DND-41 (cell line): ENCODE measurements around the gene CEP164.

Source experiments
- ATAC-seq: fragments of 200-7000 bp; cut with Tn5 transposase; 3 replicates; pipeline ENCODE4 v1.9.1; 2021; ENCODE audit warnings: low read depth; ENCODE audit not compliant: insufficient read depth
- DNase-seq: peaks from one replicate; pipeline ENCODE4 v3.0.0-alpha.2; 2020
- H2AFZ ChIP-seq: 2 replicates; pipeline ENCODE4 v1.6.0; 2012; ENCODE audit warnings: low read depth, low read length
- H3K27ac ChIP-seq: 2 replicates; pipeline ENCODE4 v1.5.1; 2012; ENCODE audit warnings: low read length, inconsistent platforms
- H3K27me3 ChIP-seq: fragments of 200-600 bp; sonication (generic); 2 replicates; pipeline ENCODE4 v1.6.0; 2012; ENCODE audit warnings: low read length, mild to moderate bottlenecking, inconsistent platforms; ENCODE audit not compliant: insufficient read depth, poor library complexity
- H3K36me3 ChIP-seq: 2 replicates; pipeline ENCODE4 v1.5.1; 2012; ENCODE audit warnings: low read length, inconsistent platforms; ENCODE audit not compliant: insufficient read depth
- H3K4me1 ChIP-seq: 2 replicates; pipeline ENCODE4 v1.5.1; 2012; ENCODE audit warnings: mild to moderate bottlenecking, low read length; ENCODE audit not compliant: insufficient read depth
- H3K4me2 ChIP-seq: 2 replicates; pipeline ENCODE4 v1.6.0; 2012; ENCODE audit warnings: mild to moderate bottlenecking, moderate library complexity, low read length, inconsistent platforms; ENCODE audit not compliant: insufficient read depth
- H3K4me3 ChIP-seq, 2 experiments: fragments of 200-600 bp in 1 of 2; shearing (Covaris generic) in 1 of 2; 2 replicates each; pipeline ENCODE4 v1.5.1; 2012 to 2016; ENCODE audit warnings: inconsistent platforms in 2 of 2, low read length in 2 of 2, mild to moderate bottlenecking in 2 of 2, low read depth in 1 of 2, moderate library complexity in 1 of 2
- H3K79me2 ChIP-seq: 2 replicates; pipeline ENCODE4 v1.6.0; 2012; ENCODE audit warnings: low read length, inconsistent platforms; ENCODE audit not compliant: insufficient read depth
- H3K9ac ChIP-seq: 2 replicates; pipeline ENCODE4 v1.6.0; 2012; ENCODE audit warnings: low read depth, mild to moderate bottlenecking, inconsistent platforms, low read length, moderate library complexity
- H3K9me3 ChIP-seq: 2 replicates; pipeline ENCODE4 v1.5.1; 2012; ENCODE audit warnings: low read length, moderate library complexity, mild to moderate bottlenecking, inconsistent platforms; ENCODE audit not compliant: insufficient read depth, severe bottlenecking
- H4K20me1 ChIP-seq: 2 replicates; pipeline ENCODE4 v1.6.0; 2012; ENCODE audit warnings: low read length; ENCODE audit not compliant: insufficient read depth
- EZH2 ChIP-seq: IDR thresholded peaks from 3 replicates; pipeline ENCODE4 v1.6.1; 2012; ENCODE audit warnings: borderline replicate concordance, low read depth, mild to moderate bottlenecking, moderate library complexity, low read length, inconsistent platforms; ENCODE audit not compliant: severe bottlenecking
- TF ChIP-seq, protein P1 (sequence below): IDR thresholded peaks from 2 replicates; pipeline ENCODE4 v1.5.1; 2012; ENCODE audit warnings: borderline replicate concordance, low read length, moderate library complexity, mild to moderate bottlenecking; ENCODE audit not compliant: poor library complexity, severe bottlenecking; ENCODE audit errors: extremely low read depth

The CEP164 gene

DNA sequence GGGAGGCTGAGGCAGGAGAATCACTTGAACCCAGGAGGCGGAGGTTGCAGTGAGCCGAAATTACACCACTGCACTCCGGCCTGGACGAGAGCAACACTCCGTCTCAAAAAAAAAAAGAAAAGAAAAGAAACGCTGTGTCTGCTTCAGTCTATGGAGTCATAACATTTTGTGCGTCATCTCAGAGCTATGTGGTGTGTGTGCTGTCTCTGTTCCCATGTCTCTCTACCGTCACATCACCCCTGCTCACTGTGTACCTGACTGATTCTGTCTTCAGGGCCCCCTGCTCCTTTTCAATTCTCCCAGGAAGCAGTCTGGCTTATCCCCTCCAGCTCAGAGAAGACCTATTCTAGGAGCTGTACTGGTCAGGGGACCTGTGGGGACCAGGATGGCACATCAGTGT is 29.5 kb upstream of the CEP164 start:
- Histone ChIP-seq H3K4me1 (no peaks in the 10 kb centered on the region), H3K27me3 (no peaks in the 10 kb centered on the region)
- no peak for ATAC-seq

GRCh38 chr11:117299351-117300282 is 28.0 kb upstream of the CEP164 start:
- no peaks in the 10 kb centered on the region; the same call in 1 of the 2 replicates for H4K20me1 ChIP-seq
- H3K79me2 ChIP-seq: no peaks in the 10 kb centered on the region
- no peak overlapping the region for H3K27ac ChIP-seq
- H3K9me3 ChIP-seq: no peaks in the 10 kb centered on the region
- DNase-seq (no peak), ATAC-seq (no peak)
- no peaks in the 10 kb centered on the region for H3K4me1 ChIP-seq
- H3K4me2 ChIP-seq: no peak overlapping the region
- H3K9ac ChIP-seq: no peak overlapping the region
- H3K27me3 ChIP-seq: no peaks in the 10 kb centered on the region
- no peak overlapping the region for H2AFZ ChIP-seq
- H3K36me3 ChIP-seq: no peaks in the 10 kb centered on the region
- TF ChIP-seq EZH2: no peak
- TF ChIP-seq, protein P1, sequence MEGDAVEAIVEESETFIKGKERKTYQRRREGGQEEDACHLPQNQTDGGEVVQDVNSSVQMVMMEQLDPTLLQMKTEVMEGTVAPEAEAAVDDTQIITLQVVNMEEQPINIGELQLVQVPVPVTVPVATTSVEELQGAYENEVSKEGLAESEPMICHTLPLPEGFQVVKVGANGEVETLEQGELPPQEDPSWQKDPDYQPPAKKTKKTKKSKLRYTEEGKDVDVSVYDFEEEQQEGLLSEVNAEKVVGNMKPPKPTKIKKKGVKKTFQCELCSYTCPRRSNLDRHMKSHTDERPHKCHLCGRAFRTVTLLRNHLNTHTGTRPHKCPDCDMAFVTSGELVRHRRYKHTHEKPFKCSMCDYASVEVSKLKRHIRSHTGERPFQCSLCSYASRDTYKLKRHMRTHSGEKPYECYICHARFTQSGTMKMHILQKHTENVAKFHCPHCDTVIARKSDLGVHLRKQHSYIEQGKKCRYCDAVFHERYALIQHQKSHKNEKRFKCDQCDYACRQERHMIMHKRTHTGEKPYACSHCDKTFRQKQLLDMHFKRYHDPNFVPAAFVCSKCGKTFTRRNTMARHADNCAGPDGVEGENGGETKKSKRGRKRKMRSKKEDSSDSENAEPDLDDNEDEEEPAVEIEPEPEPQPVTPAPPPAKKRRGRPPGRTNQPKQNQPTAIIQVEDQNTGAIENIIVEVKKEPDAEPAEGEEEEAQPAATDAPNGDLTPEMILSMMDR: no peak
- H3K4me3 ChIP-seq: no peak overlapping the region

More for the DNA sequence above, 29.5 kb upstream of the CEP164 start:
- TF ChIP-seq EZH2: no peak
- TF ChIP-seq, protein P1: no peak
- no peaks in the 10 kb centered on the region; the same call in 1 of the 2 replicates for H4K20me1 ChIP-seq
- H2AFZ ChIP-seq: no peak overlapping the region
- no peaks in the 10 kb centered on the region for H3K9me3 ChIP-seq
- DNase-seq: no peak
- no peaks in the 10 kb centered on the region for H3K36me3 ChIP-seq
- no peak overlapping the region for H3K4me2 ChIP-seq
- H3K4me3 ChIP-seq: no peak overlapping the region
- H3K79me2 ChIP-seq: no peaks in the 10 kb centered on the region
- no peak overlapping the region for H3K27ac ChIP-seq
- H3K9ac ChIP-seq: no peak overlapping the region

GRCh38 chr11:117300283-117300663 is 27.4 kb upstream of the CEP164 start:
- Histone ChIP-seq H4K20me1 (no peaks in the 10 kb centered on the region; the same call in 1 of the 2 replicates), H3K4me2 (no peak overlapping the region), H3K27ac (no peak overlapping the region), H3K4me3 (no peak overlapping the region), H3K36me3 (no peaks in the 10 kb centered on the region), H3K4me1 (no peaks in the 10 kb centered on the region), H3K79me2 (no peaks in the 10 kb centered on the region), H3K9ac (no peak overlapping the region), H3K27me3 (no peaks in the 10 kb centered on the region), H3K9me3 (no peaks in the 10 kb centered on the region), H2AFZ (no peak overlapping the region)
- ATAC-seq (no peak), DNase-seq (no peak)
- TF ChIP-seq, protein P1: no peak
- TF ChIP-seq EZH2: no peak
